Stimulated activated CD8-positive, alpha-beta memory T cell treated with anti-CD3 and anti-CD28 coated beads, Interleukin-15, amount 100 ng/mL, for 4 hours (primary cell): Measurements from ENCODE around the gene RPL27.
"Not testable (repeated sequence)": the region's sequence is repeated elsewhere in the genome, so short reads cannot be mapped to it uniquely, and the experiment has no call there.

ENCODE experiments used
- DNase-seq, 2 donors: peaks; one replicate each; pipeline ENCODE4 v3.0.0-alpha.2; 2020; ENCODE audit warnings: low read depth in 2 of 2

The RPL27 gene

DNA sequence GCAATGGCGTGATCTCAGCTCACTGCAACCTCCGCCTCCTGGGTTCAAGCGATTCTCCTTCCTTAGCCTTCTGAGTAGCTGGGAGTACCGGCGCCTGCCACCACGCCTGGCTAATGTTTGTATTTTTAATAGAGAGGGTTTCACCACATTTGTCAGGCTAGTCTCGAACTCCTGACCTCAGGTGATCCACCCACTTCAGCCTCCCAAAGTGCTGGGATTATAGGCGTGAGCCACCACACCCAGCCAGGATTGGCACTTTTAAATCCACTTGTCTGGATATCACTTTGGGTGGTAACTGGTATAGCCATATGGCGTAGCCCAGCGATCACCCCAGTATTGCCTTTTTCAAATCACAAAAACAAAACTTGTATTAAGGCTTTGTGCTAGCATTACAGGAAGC is 4.3 kb upstream of the RPL27 start:
- not testable (repeated sequence) for DNase-seq

GRCh38 chr17:42997390-42997983 is 732 bp upstream of the RPL27 start:
- no peak for DNase-seq

DNA sequence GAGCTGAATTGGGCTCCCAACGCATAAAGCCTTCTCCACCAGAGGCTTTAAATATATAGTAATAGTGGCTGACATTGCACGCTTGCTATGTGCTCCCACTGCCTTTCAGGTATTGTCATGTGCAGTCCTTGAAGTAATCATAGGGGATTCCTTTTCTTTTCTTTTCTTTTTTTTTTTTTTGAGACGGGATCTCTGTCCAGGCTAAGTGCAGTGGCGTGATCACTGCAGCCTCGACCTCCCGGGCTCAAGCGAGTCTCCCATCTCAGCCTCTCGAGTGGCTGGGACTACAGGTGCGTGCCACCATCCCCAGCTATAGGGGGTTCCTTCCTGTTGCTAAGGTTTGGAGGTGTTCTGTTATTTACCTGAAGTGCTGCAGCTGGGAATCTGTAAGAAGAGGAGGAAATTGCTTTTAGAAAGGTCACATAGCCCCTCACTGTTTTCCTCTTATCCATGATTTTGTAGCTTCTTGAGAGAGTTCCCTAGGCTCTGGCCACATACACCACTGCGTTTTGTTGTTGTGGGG is 845 bp downstream of the RPL27 start:
- no peak for DNase-seq

DNA sequence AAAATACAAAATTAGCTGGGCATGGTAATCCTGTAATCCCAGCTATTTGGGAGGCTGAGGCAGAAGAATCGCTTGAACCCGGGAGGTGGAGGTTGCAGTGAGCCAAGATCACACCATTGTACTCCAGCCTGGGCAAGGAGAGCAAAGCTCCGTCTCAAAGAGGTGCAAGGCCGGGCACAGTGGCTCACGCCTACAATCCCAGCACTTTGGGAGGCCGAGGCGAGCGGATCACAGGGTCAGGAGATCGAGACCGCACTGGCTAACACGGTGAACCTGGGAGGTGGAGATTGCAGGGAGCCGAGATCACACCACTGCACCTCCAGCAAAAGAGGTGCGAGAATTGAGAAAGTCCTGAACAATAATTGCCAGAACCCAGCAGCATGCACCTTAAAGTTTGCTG is 2.7 kb downstream of the RPL27 start:
- DNase-seq: not testable (repeated sequence)

GRCh38 chr17:43003542-43004172 is 5.4 kb downstream of the RPL27 start:
- no peak for DNase-seq

DNA sequence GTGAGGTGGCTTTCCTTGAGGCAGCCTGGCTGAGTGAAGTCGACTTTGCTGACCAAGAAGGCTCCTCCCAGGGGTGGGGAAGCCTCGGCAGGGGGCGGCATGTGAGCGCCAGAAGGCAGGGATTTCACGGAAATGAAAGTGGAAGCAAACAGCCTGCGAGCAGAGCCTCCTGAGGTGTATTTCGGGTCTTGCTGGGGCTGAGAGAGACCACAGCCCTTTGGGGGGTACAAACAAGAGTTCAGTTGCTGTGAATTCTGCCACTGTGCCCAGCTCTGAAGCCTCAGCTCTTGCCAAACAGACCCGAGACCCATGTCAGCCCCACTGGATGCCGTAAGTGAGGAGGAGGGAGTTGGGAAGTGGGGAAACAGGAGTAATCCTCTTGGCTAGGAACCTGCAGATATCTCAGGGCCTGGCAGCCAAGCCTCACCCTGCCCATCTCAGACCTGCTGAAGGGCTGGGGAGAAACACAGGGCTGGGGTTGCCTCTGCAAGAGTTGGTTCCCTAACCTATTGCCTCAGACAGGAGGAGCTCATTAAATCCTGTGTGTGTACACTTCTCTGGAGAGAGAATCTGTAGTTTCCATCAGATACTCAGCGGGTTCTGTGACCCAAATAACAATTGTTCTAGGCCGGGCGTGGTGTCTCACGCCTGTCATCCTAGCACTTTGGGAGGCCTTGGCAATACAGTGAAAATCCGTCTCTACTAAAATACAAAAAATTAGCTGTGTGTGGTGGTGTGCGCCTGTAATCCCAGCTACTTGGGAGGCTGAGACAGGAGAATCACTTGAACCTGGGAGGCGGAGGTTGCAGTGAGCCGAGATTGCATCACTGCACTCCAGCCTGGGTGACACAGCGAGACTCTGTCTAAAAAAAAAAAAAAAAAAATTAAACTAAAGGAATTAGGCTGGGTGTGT is 8.7 kb downstream of the RPL27 start, which contains the start of gene IFI35:
TSS of gene IFI35 (plus strand) at position 146 of the 913 bp plus-strand sequence. CDS start at position 310, 164 bp downstream.
- DNase-seq: peak; percentile 69 to 82

DNA sequence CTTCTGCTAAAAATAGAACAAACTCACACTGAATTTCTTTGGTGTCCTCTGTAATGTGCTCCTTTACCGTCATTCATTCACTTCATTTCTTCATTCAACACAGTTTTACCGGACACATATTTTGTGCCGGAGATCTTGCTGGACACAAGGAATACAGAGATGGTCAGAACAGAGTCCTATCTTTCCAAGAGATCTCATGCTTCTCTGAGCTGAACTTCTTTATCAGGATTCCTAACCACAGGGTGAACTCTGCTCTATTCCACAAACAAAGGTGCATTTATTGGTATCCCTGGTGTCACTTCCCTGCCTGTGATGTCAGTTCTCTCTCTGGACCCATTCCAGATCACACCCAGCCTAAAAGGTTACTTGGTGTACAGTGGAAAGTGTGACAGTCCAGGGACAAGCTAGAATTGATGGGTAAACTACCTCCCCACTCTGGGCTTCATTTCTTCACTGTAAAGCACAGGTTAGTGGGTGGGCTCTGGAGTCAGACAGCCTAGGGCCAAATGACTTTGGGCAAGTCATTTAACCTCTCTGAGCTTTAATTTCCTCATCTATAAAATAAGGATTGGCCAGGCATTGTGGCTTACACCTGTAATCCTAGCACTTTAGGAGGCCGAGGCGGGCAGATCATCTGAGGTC is 12.6 kb downstream of the RPL27 start:
- no peak for DNase-seq

GRCh38 chr17:43011728-43012472 is 13.7 kb downstream of the RPL27 start:
- DNase-seq: no peak

- no peak for DNase-seq
These were observed 15.1 kb downstream of the RPL27 start for GRCh38 chr17:43013296-43013695.

DNA sequence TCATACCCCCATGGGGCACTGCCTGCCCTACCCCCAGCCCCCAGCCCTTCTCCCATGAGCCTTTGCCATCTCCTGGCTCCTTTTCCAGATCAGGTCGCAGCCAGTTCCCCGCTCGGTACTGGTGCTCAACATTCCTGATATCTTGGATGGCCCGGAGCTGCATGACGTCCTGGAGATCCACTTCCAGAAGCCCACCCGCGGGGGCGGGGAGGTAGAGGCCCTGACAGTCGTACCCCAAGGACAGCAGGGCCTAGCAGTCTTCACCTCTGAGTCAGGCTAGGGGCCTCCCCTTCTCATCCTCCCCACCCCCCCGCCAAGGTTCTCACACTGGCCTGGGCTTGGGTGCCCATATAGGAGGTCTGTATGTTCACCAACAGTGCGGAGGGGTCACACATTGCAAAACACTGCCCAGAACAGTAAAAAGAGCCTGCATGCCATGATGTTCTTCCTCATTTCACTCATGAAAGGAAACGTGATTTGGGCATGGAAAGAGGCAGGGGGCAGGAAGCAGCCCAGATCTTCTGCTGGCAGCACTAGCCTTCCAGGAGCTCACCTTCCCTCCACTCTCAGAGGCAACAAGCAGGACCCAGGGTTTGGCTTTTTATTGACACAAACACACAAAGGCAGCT is 15.9 kb downstream of the RPL27 start:
- DNase-seq: no peak

GRCh38 chr17:43014649-43015542 is 16.7 kb downstream of the RPL27 start:
- DNase-seq: no peak

GRCh38 chr17:43015579-43015978 is 17.4 kb downstream of the RPL27 start:
- DNase-seq: no peak

DNA sequence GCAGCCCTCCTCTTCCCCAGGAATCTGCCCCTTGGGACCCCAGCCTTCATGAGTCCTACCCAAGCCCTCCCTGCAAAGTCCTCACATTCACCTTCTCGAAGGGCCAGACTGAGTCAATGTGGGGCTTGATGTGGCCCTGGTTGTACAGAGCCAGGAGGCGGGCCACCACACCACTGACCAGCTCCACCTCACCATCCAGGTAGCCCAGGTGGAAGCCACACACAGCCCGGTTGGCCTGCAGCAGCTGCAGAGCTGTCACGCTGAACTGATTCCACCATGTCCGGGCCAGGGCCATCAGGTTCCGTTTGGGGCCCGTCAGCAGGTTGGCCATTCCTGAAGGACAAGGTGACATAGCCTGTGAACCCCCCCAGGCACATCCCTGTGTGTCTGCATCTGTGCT is 18.0 kb downstream of the RPL27 start:
- DNase-seq: no peak

DNA sequence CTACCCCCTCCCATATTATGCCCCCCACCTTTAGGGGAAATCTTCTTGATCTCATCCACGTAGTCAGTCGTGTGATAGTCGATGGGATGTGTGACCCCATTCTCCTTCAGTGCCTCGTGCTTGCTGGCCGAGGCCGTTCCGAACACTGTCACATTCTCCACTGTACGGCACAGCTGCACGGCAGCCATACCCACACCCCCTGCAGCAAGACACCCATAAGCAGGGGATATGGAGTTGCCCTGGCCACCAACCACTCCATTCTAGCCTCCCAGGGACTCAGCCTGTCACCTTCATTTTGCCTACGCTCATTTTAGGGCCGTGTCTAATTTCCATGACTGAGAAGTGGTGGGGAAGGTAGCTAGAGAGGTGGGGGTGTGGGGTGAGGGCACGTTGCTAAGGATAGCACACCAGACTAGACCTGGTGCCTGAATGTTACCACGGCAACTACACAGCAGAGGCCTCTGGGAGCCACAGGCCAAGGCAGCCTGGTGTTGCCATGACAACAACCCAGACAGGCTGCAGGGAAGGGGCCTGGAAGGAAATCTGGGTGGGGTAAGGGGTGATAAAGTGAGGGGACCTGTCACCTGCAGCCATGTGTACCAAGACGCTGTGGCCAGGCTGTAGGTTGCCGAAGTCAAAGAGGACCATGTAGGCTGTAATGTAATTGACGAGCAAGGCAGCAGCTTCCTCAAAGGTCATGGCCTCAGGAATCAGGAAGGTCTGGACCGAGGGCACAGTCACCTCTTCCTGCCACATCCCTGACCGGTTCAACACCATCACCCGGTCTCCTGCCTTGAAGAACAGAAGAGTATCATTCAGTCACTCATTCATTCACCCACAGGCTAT is 20.0 kb downstream of the RPL27 start:
- DNase-seq: no peak

GRCh38 chr17:43018932-43019331 is 20.7 kb downstream of the RPL27 start:
- no peak for DNase-seq

DNA sequence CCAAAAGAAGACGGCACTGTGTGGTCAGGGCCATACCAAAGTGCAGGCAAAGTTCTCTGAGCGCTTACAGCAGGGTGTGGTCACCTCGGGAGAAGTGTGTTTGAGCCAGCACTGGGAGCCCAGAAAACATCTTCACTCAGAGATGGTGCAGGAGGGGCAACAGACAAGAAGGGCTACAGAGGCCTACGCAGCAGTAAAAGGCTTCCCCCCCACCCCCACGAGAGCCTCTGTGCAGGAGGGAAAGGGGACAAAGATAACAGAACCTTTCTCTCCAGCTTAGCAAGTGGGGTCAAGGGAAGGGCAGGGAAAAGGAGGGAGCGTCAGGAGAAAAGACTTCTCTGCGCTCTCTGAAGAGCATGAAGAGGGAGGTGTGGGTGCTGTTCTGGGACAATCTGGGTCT is 21.2 kb downstream of the RPL27 start:
- no peak for DNase-seq

GRCh38 chr17:43020030-43020621 is 21.9 kb downstream of the RPL27 start:
- DNase-seq: no peak
